GM11168 (cell line): Measurements from ENCODE around the gene HSPB6.
"Not testable (repeated sequence)": the region's sequence is repeated elsewhere in the genome, so short reads cannot be mapped to it uniquely, and the experiment has no call there.

ENCODE experiments used
- in situ Hi-C: fragments of 300-500 bp; cut with MboI; formaldehyde crosslinking; loops from one replicate; pipeline ENCODE4 v1.12.0; 2022; ENCODE audit warnings: low sequenced_read_pairs; ENCODE audit not compliant: unreplicated experiment

HSPB6 gene

DNA sequence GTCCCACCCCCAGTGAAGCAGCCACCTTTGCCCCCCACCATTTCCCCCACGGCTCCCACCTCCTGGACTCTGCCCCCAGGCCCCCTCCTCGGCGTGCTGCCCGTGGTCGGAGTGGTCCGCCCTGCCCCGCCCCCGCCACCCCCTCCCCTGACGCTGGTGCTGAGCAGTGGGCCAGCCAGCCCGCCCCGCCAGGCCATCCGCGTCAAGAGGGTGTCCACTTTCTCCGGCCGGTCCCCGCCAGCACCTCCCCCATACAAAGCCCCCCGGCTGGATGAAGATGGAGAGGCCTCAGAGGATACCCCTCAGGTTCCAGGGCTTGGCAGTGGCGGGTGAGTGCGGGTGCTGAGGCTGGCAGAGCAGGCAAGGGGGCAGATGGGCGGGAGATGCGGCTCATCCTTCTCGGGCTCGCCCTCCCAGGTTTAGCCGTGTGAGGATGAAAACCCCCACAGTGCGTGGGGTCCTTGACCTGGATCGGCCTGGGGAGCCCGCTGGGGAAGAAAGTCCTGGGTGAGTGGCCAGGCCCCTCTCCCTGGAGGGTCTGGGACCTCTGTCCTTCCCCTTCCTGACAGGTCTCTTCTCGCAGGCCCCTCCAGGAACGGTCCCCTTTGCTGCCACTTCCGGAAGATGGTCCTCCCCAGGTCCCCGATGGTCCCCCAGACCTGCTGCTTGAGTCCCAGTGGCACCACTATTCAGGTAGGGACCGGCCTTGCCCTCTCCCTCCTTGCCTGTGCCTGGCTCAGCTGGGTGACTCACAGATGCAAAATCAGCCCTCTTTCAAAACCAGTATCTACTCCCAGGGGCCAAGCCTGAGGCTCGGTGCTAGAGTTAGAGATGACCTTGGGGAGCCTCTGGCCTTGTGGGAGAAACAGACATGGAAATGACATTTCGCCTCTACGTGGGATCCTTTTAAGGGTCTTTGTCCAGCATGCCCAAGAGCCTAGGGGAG, 23.4 kb downstream of the HSPB6 start:
- in situ Hi-C loops = no loop called here

DNA sequence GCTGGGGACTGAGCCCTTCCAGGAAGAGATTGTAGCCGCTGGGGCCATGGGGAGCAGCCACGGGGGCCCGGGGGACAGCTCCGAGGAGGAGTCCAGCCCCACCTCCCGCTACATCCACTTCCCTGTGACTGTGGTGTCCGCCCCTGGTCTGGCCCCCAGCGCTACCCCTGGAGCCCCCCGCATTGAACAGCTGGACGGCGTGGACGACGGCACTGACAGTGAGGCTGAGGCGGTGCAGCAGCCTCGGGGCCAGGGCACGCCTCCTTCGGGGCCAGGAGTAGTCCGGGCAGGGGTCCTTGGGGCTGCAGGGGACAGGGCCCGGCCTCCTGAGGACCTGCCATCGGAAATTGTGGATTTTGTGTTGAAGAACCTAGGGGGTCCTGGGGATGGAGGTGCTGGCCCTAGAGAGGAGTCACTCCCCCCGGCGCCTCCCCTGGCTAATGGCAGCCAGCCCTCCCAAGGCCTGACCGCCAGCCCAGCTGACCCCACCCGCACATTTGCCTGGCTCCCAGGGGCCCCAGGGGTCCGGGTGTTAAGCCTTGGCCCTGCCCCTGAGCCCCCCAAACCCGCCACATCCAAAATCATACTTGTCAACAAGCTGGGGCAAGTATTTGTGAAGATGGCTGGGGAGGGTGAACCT, 24.2 kb downstream of the HSPB6 start:
- in situ Hi-C loops = no loop called here

DNA sequence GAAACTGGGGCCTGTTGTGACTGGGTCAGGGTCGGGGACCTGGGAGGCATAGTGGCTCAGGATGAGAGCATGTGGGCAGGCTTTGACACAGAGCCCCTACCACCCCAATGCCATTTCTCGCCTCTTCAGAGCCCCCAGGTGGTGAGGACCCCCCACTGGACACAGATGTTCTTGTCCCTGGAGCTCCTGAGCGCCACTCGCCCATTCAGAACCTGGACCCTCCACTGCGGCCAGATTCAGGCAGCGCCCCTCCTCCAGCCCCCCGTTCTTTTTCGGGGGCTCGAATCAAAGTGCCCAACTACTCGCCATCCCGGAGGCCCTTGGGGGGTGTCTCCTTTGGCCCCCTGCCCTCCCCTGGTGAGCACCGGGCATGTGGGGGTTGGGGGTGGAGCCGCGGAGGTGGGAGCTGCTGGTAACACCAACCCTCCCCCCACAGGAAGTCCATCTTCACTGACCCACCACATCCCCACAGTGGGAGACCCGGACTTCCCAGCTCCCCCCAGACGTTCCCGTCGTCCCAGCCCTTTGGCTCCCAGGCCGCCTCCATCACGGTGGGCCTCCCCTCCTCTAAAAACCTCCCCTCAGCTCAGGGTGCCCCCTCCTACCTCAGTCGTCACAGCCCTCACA, 24.9 kb downstream of the HSPB6 start:
- in situ Hi-C loops = no loop called here

DNA sequence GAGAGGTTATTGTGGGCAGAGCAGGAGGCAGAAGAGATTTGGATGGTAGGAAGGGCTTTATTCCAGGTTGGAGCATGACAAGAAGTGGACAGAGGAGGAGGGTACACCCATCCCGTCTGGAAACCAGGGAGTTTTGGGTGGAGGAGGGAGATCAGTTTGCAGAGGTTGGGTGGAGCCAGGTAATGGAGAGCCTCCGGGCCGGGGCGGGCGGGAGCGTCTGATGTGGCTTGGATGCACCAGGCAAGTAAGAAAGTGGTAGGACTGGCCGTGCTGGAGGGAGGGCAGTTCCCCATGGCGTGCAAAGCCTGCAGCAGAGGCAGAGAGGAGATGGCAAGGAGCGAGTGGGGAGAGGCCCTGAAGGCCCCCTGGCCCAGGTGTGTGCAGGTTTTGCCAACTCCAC, 25.5 kb downstream of the HSPB6 start:
- in situ Hi-C loops = no loop called here

DNA sequence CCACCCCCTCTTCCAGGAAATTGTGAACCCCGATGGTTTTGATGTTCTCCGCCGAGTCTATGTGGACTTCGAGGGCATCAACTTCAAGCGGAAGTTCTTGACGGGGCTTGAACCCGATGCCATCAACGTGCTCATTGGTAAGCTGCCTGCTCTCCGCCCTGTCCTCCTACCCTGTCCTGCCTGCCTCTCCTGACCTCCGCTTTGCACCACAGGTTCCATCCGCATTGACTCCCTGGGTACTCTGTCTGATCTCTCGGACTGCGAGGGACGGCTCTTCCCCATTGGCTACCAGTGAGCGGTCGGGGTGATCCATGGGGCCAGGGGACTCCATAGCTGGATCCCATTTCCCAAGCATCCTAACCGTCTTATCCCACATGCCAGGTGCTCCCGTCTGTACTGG, 26.5 kb downstream of the HSPB6 start:
- in situ Hi-C loops = no loop called here

DNA sequence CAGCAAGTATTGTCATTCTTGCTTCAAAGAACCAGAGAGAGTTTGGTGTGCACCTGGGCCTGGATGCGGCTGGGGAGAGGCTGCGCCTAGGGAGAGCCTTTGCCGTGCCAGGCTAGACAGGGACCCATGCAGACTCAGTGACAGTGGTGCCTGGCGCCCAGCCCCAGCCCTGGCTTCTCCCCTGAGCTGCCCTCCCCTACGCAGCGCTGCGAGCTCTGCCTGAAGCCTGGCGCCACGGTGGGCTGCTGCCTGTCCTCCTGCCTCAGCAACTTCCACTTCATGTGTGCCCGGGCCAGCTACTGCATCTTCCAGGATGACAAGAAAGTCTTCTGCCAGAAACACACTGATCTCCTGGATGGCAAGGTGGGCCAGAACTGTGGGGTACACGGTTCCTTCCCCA, 27.1 kb downstream of the HSPB6 start:
- in situ Hi-C loops = no loop called here

DNA sequence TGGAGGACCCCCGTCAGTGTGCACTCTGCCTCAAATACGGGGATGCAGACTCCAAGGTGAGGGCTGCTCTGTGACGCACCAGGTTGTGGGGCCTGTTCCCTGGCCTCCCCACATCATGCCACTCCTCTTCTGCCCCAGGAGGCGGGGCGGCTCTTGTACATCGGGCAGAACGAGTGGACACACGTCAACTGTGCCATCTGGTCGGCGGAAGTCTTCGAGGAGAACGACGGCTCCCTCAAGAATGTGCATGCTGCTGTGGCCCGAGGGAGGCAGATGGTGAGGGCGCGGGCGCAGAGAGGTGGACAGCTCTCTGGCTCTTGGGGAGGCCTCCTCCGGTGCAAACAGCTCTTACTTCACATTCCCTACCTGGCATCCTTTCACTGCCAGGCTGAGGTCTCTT, 27.8 kb downstream of the HSPB6 start:
- in situ Hi-C loops = no loop called here

DNA sequence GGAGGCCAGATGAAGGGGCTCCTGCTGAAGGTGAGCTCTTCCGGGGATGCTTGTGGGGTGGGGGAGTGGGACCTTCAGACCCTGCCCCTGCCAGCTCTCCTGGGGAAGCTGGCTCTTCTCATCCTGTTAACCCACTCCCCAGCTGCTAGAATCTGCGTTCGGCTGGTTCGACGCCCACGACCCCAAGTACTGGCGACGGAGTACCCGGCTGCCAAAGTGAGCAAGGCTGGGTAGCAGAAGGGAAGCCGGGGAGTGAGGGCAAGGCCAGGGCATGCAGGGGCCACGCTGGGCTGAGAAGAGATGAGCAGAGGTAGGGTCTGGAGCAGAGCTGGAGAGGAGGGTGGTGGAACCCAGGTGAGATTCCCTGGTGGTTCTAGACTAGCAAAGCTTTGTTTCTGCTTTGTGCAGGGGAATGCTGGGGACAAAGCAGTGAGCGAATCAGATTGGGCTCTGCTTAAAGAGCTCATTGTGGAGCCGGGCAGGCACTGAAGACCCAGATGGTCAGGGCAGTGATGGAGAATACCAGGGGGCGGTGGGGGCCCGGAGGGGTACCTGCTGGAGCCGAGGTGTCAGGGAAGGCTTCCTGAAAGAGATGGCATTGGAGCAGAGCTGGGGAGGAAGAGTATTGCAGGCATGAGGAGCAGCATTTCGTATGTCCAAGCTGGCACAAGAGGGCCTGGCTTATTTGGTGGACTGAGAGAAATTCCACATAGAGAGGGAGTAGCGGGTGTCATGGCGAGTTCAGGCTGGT, 28.7 kb downstream of the HSPB6 start:
- in situ Hi-C loops = no loop called here

DNA sequence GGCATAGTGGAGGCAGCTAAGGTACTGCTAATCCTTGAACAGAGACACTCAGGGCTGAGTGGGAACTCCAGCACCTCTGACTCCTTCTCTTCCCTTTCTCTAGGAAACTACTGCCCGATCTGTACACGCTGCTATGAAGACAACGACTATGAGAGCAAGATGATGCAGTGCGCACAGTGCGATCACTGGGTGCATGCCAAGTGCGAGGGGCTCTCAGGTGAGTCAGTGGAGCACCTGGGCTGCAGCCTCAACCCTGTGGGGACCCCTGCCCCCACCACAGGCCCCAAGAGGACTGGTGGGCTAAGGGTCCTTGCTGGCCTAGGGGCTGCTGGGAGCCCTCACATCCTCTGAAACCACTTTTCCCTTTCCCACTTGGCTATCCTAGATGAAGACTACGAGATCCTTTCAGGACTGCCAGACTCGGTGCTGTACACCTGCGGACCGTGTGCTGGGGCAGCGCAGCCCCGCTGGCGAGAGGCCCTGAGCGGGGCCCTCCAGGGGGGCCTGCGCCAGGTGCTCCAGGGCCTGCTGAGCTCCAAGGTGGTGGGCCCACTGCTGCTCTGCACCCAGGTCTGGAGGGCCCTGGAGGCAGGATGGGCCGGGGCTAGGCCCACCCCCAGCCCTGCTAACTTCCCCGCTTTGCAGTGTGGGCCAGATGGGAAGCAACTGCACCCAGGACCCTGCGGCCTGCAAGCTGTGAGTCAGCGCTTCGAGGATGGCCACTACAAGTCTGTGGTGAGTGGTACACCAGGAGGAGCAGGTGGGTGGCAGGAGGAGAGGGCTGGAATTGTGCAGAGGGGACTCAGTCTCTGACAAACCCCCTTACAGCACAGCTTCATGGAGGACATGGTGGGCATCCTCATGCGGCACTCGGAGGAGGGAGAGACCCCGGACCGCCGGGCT, 29.5 kb downstream of the HSPB6 start:
- in situ Hi-C loops = no loop called here

DNA sequence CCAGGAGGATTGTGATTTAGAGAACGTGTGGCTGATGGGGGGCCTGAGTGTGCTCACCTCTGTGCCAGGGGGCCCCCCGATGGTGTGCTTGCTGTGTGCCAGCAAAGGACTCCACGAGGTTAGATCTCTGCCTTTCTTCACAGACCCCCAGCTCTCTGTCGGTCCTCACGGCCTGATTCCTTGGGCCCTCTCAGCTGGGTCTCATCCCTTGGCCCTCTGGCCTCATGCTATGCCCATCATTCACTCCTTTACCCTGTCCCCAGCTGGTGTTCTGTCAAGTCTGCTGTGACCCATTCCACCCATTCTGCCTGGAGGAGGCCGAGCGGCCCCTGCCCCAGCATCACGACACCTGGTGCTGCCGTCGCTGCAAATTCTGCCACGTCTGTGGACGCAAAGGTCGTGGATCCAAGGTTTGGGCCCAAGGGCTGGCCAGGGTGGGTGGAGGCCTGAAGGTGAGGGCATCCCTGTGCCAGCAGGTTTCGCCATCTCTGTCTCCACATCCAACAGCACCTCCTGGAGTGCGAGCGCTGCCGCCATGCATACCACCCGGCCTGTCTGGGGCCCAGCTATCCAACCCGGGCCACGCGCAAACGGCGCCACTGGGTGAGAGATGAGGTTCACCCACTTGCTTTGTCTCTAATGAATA, 31.5 kb downstream of the HSPB6 start:
- in situ Hi-C loops = no loop called here

DNA sequence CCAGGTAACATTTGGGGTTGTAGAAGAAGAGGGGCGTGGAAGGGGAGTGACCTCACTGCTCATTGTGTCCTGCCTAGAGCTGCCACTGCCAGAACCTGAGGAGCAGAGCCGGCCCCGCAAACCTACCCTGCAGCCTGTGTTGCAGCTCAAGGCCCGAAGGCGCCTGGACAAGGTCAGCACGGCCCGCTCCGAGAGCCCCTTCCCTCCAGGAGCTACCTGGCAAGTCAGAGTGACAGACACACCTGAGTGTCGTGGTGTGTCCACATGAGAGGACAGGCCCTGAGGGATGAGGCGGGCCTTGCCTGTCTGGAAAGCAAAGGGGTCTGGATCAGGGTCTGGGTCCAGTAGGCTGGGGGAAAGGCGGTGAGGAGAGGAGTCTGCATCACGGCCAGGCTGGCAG, 32.3 kb downstream of the HSPB6 start:
- in situ Hi-C loops = no loop called here

DNA sequence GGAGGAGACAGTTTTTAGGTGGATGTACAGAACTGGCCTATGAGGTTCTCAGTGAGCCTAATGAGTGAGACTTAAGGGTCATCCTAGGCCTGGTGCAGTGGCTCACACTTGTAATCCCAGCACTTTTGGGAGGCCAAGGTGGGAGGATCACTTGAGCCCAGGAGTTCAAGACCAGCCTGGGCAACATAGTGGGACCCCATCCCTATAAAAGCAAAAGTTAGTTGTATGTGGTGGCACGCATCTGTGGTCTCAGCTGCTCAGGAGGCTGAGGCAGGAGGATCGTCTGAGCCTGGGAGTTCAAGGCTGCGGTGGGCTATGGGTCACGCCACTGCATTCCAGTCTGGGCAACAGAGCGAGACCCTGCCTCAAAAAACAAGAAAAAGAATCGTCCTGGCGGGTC, 32.7 kb downstream of the HSPB6 start:
- in situ Hi-C loops = not testable (repeated sequence)

DNA sequence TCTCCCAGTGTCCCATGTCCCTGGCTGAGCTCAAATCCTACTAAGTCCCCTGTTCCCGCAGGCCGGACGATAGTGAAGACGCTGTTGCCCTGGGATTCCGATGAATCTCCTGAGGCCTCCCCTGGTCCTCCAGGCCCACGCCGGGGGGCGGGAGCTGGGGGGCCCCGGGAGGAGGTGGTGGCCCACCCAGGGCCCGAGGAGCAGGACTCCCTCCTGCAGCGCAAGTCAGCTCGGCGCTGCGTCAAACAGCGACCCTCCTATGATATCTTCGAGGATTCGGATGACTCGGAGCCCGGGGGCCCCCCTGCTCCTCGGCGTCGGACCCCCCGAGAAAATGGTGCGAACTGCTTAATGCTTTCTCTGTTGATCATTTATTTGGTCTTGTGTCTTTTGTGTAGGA, 33.2 kb downstream of the HSPB6 start:
- in situ Hi-C loops = no loop called here

DNA sequence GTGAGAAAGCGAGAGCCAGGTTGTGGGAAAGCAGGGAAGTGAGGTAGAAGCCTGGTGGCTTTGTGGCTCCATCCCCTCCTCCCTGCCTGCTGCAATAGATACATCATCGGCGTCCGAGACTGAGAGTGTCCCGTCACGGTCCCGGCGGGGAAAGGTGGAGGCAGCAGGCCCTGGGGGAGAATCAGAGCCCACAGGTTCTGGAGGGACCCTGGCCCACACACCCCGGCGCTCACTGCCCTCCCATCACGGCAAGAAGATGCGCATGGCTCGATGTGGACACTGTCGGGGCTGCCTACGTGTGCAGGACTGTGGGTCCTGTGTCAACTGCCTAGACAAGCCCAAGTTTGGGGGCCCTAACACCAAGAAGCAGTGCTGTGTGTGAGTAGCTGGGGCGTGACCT, 33.9 kb downstream of the HSPB6 start:
- in situ Hi-C loops = no loop called here

DNA sequence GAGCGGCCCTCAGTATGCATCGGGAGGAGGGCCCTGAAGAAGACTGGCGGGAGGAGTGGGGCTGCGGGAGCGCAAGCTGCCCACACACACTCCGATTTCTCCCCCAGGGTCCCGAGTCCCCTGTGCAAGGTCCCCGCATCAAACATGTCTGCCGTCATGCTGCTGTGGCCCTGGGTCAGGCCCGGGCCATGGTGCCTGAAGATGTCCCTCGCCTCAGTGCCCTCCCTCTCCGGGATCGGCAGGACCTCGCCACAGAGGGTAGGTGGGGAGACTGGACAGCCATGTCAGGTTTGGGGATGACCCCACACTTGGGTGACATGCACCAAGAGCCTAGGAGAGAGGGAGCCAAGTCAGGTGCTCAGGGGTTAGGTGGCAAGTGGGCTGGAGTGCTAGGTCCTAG, 34.4 kb downstream of the HSPB6 start:
- in situ Hi-C loops = no loop called here

DNA sequence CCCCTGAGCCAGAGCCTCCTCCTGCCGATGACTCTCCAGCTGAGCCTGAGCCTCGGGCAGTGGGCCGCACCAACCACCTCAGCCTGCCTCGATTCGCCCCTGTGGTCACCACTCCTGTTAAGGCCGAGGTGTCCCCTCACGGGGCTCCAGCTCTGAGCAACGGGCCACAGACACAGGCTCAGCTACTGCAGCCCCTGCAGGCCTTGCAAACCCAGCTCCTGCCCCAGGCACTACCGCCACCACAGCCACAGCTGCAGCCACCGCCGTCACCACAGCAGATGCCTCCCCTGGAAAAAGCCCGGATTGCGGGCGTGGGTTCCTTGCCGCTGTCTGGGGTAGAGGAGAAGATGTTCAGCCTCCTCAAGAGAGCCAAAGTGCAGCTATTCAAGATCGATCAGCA, 35.5 kb downstream of the HSPB6 start:
- in situ Hi-C loops = no loop called here

DNA sequence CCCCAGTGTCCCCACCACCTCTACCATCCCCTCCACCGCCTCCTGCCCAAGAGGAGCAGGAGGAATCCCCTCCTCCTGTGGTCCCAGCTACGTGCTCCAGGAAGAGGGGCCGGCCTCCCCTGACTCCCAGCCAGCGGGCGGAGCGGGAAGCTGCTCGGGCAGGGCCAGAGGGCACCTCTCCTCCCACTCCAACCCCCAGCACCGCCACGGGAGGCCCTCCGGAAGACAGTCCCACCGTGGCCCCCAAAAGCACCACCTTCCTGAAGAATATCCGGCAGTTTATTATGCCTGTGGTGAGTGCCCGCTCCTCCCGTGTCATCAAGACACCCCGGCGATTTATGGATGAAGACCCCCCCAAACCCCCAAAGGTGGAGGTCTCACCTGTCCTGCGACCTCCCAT, 36.2 kb downstream of the HSPB6 start:
- in situ Hi-C loops = no loop called here

DNA sequence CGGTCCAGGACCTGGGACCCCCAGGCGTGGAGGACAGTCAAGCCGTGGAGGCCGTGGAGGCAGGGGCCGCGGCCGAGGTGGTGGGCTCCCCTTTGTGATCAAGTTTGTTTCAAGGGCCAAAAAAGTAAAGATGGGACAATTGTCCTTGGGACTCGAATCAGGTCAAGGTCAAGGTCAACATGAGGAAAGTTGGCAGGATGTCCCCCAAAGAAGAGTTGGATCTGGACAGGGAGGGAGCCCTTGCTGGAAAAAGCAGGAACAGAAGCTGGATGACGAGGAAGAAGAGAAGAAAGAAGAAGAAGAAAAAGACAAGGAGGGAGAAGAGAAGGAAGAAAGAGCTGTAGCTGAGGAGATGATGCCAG, 36.7 kb downstream of the HSPB6 start:
- in situ Hi-C loops = no loop called here

DNA sequence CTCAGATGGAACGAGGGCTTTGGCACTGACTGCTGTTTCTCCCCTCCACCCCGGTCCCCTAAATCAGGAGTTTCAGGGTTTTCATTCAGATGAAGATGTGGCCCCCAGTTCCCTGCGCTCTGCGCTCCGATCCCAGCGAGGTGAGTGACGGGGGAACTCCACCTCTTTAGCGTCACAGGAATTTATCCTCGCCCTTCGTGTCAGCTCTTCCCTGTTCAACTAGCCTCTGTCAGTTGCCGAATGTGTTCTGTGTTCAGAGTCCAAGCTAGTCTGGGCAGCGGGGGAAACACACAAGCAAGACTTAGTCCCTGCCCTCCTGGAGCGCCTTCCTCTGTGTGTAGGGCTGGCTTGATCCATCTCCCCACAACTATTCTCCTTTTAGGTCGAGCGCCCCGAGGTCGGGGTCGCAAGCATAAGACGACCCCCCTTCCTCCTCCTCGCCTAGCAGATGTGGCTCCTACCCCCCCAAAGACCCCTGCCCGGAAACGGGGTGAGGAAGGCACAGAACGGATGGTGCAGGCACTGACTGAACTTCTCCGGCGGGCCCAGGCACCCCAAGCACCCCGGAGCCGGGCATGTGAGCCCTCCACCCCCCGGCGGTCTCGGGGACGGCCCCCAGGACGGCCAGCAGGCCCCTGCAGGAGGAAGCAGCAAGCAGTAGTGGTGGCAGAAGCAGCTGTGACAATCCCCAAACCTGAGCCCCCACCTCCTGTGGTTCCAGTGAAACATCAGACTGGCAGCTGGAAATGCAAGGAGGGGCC, 37.2 kb downstream of the HSPB6 start:
- in situ Hi-C loops = no loop called here
